Astrocyte (in vitro differentiated cells and primary cell): ENCODE measurements around the gene OR2G2.

Source experiments
- EZH2 ChIP-seq: IDR thresholded peaks from 2 replicates; pipeline ENCODE4 v1.6.1; 2012; ENCODE audit warnings: mild to moderate bottlenecking, low read length, inconsistent platforms; ENCODE audit not compliant: insufficient read depth
- TF ChIP-seq, protein P1 (sequence below): IDR thresholded peaks from 2 replicates; pipeline ENCODE4 v1.5.1; 2011; ENCODE audit warnings: low read depth, mild to moderate bottlenecking, inconsistent platforms, low read length, moderate library complexity; ENCODE audit not compliant: insufficient read depth

DNA sequence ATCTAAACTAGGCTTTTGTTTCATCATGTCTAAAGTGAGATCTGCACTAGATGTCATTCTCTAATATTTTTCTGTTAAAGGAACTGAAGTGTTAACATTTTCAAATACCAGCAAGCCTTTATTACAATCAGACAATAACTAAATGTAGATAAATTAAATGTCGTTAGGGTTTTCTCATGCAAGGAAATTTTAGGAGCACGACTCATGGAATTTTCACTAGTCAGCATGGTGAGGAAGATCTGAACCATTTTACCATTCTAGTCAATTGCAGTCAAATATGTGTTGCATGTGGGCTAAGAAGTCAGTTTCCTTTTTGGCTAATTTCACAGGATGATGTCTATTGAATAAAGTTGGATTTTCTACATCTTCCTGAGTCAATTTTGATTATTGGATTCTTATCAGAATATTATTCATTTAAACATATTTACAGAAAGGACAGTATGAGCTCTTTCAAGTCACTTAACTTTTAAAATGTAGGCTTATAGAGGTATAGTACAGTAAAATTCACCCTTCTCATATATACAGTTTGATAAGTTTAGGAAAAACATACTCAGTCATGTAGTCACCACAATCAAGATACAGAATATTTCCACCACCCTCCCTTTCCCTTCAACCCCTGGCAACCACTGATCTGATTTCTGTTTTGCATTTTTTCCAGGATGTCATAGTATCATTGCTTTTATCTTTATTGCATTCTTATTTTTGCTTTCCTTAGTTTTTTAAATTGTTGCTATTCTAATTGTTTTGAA lies 30.1 kb upstream of the OR2G2 start:
- TF ChIP-seq, protein P1, sequence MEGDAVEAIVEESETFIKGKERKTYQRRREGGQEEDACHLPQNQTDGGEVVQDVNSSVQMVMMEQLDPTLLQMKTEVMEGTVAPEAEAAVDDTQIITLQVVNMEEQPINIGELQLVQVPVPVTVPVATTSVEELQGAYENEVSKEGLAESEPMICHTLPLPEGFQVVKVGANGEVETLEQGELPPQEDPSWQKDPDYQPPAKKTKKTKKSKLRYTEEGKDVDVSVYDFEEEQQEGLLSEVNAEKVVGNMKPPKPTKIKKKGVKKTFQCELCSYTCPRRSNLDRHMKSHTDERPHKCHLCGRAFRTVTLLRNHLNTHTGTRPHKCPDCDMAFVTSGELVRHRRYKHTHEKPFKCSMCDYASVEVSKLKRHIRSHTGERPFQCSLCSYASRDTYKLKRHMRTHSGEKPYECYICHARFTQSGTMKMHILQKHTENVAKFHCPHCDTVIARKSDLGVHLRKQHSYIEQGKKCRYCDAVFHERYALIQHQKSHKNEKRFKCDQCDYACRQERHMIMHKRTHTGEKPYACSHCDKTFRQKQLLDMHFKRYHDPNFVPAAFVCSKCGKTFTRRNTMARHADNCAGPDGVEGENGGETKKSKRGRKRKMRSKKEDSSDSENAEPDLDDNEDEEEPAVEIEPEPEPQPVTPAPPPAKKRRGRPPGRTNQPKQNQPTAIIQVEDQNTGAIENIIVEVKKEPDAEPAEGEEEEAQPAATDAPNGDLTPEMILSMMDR = no peak
- TF ChIP-seq EZH2 = no peak
